H1 (cell line): ENCODE data around the gene CFAP92.

Experiments used
- CREB1 ChIP-seq: IDR thresholded peaks from 2 replicates; pipeline ENCODE4 v1.6.1; 2012; ENCODE audit warnings: inconsistent platforms
- CTCF ChIP-seq, 3 experiments: IDR thresholded peaks; 1 replicate in 2 of 3; 2 replicates in 1 of 3; pipeline versions ENCODE4 v1.5.1 to v1.6.1; 2011; ENCODE audit warnings: low read length in 3 of 3, mild to moderate bottlenecking in 3 of 3, inconsistent platforms in 2 of 3, low read depth in 1 of 3, moderate library complexity in 1 of 3; ENCODE audit not compliant: insufficient read depth in 1 of 3; ENCODE audit errors: control extremely low read depth in 1 of 3
- EP300 ChIP-seq, 2 experiments: IDR thresholded peaks; 1 replicate in 1 of 2; 2 replicates in 1 of 2; pipeline ENCODE4 v1.6.1; 2011 to 2012; ENCODE audit warnings: low read depth in 2 of 2, low read length in 2 of 2, mild to moderate bottlenecking in 2 of 2, borderline replicate concordance in 1 of 2, inconsistent platforms in 1 of 2, moderate library complexity in 1 of 2
- FOSL1 ChIP-seq: IDR thresholded peaks from 2 replicates; pipeline ENCODE4 v1.6.1; 2011; ENCODE audit warnings: mild to moderate bottlenecking, low read depth, low read length, moderate library complexity; ENCODE audit not compliant: insufficient read depth
- MAFK ChIP-seq: IDR thresholded peaks from 2 replicates; pipeline ENCODE4 v1.6.1; 2012; ENCODE audit warnings: low read depth, mild to moderate bottlenecking, improper control_type of control experiment, low read length
- POLR2AphosphoS5 ChIP-seq: IDR thresholded peaks from 2 replicates; pipeline ENCODE4 v1.6.1; 2011; ENCODE audit warnings: low read depth, low read length
- USF2 ChIP-seq: IDR thresholded peaks from 2 replicates; pipeline ENCODE4 v1.6.1; 2011; ENCODE audit warnings: low read length, improper control_type of control experiment

- TF ChIP-seq USF2 (no peak), EP300 (IDR thresholded peaks at IDR 0.05; ENCODE audit: borderline replicate concordance in 1 of 2, low read depth in 2 of 2, low read length in 2 of 2) (no peak), MAFK (no peak), CTCF (IDR thresholded peaks at IDR 0.05; ENCODE audit: control extremely low read depth in 1 of 3, insufficient read depth in 1 of 3, low read depth in 1 of 3, low read length in 3 of 3) (no peak), POLR2AphosphoS5 (no peak), FOSL1 (no peak), CREB1 (no peak)
Observed at GRCh38 chr3:128889139-128889894, 104.6 kb downstream of the CFAP92 start.
